Mononuclear cell (primary cell): Measurements from ENCODE around the gene FOSL1. TPM values are rescaled to one million over a fixed set of nuclear protein-coding genes. Genes with fewer than 3 reads are reported as not detected.

Source experiments
- H3K27me3 ChIP-seq: 2 replicates; pipeline ENCODE4 v1.6.0; 2011; ENCODE audit warnings: low read length, control low read depth; ENCODE audit not compliant: insufficient read depth
- H3K4me1 ChIP-seq: 2 replicates; pipeline ENCODE4 v1.5.1; 2011; ENCODE audit warnings: mild to moderate bottlenecking, low read length, control low read depth; ENCODE audit not compliant: insufficient read depth
- H3K4me3 ChIP-seq: 2 replicates; pipeline ENCODE4 v1.5.1; 2011; ENCODE audit warnings: mild to moderate bottlenecking, low read length, moderate library complexity
- H3K9me3 ChIP-seq: 2 replicates; pipeline ENCODE4 v1.5.1; 2011; ENCODE audit warnings: low read depth, mild to moderate bottlenecking, control low read depth, low read length
- total RNA-seq: library from RNA; depleted of rRNA; stranded (reverse); fragments of >200 nt; gene quantifications from one replicate; pipeline ENCODE4 v1.2.3, GENCODE V29; 2012

The FOSL1 gene
- total RNA-seq, 1 donor: 4.0 TPM

- H3K27me3 ChIP-seq: no peaks in the 10 kb centered on the region
- H3K4me1 ChIP-seq: peaks cover 52% of the 10 kb centered on the region
- no peaks in the 10 kb centered on the region for H3K9me3 ChIP-seq
- H3K4me3 ChIP-seq: peak overlapping the region; percentile 94
Measured at GRCh38 chr11:65859812-65860277, 40.3 kb downstream of the FOSL1 start.

DNA sequence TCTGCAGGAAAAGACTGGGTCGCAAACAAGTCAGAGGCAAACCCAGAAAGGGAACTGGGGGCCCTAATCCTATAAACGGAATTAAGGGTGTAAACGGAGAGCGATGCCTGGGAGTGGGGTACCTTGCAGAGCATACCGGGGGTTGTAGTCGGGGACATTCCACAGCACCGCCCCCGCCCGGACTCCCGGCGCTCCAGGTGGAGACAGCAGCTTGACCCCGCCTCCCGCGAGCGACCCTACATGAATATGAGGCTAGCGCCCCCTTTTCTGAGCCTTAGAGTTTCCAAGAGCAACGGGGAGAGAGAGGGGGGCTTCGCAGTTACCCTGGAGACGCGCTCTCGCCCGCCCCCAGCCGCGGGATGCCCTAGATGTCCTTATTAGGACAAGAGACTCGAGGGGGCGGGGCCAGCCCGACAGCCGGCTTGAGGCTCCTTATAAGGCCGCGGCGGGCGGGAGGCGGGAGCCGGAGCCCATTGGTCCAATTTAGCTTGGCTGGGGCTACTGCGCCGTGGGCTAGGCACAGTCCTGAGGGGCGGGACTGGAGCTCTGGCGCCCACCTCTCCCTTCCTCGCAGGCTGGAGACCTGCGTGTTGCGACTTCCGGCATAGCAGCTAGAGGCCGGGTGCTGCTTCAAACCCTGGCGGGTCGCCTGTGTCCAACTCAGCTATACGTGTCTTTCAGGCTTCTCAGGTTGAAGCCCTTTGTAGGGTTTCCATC, 40.9 kb downstream of the FOSL1 start:
- Histone ChIP-seq H3K9me3 (no peaks in the 10 kb centered on the region), H3K4me3 (peak overlapping the region; percentile 94), H3K4me1 (peaks cover 52% of the 10 kb centered on the region), H3K27me3 (no peaks in the 10 kb centered on the region)

- no peaks in the 10 kb centered on the region for H3K27me3 ChIP-seq
- H3K4me1 ChIP-seq: peaks cover 56% of the 10 kb centered on the region
- peak overlapping the region; percentile 94 for H3K4me3 ChIP-seq
- H3K9me3 ChIP-seq: no peaks in the 10 kb centered on the region
Measured at GRCh38 chr11:65858681-65859087, 41.5 kb downstream of the FOSL1 start.

DNA sequence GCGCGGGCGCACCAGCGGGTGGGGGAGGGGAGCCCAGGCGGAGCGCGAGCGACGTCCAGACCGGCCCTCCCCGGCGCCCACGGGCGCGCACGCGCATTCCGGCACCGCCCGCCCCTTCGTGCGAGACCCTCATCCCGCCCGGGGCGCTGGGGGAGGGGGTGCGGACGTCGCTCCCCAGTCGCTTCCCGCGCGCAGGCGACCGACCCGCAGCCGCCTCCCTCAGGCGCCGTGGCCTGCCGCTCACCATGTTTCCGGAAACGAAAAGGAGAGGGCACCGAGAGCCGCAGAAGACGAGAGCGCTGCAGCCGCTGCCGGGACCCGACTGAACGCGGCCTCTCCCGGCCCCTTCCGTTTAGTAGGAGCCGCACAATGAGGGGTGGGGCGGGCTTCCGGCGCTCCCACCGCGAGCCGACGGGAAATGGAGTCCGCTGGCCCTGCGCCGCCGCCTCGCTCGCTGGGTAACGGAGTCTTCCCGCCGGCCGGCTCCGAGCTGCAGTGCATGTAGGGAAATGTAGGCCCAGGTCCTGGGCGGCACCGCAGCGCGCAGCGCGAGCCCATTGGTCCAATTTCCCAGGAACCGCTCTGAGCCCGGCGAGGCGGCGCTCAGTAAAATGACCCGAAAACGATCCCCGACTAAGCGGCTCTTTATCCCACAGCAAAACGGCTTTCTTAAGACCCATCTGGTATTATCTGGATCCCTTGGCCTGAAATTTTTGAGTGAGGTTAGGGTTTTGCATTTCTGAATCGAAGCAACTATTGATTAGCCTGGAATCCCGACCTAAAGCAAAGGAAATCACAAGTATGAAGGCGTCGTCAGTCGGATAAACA, 42.1 kb downstream of the FOSL1 start, which contains the start of gene CFL1:
CFL1 (minus strand) TSS at position 328 of the 828 bp plus-strand sequence; CDS start at position 247, 81 bp downstream.
- Histone ChIP-seq H3K9me3 (no peaks in the 10 kb centered on the region), H3K4me1 (peaks cover 56% of the 10 kb centered on the region), H3K4me3 (peak within 1 kb of the TSS; percentile 94)

DNA sequence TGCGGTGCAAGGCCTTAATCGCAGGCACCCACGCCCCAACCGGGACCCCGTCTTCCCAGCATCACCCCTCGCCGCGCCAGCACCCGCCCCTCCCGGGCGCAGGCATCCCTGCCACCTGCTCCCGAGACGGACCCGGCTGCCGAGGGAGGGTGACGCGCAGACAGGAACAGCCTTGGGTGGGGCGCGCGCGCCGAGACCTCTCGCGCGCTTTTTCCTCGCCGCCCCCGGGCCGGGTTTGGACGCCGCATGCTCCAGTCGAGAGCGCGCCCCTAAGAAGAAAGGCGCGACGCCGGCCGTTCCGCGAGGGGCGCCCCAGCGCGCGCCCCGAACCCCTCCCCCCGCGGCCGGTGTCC, 42.7 kb downstream of the FOSL1 start:
- H3K4me3 ChIP-seq: peak overlapping the region; percentile 94
- H3K9me3 ChIP-seq: no peaks in the 10 kb centered on the region
- no peaks in the 10 kb centered on the region for H3K27me3 ChIP-seq
- peaks cover 56% of the 10 kb centered on the region for H3K4me1 ChIP-seq

More for the DNA sequence above, 42.1 kb downstream of the FOSL1 start, which contains the start of gene CFL1:
- no peaks in the 10 kb centered on the region for H3K27me3 ChIP-seq

DNA sequence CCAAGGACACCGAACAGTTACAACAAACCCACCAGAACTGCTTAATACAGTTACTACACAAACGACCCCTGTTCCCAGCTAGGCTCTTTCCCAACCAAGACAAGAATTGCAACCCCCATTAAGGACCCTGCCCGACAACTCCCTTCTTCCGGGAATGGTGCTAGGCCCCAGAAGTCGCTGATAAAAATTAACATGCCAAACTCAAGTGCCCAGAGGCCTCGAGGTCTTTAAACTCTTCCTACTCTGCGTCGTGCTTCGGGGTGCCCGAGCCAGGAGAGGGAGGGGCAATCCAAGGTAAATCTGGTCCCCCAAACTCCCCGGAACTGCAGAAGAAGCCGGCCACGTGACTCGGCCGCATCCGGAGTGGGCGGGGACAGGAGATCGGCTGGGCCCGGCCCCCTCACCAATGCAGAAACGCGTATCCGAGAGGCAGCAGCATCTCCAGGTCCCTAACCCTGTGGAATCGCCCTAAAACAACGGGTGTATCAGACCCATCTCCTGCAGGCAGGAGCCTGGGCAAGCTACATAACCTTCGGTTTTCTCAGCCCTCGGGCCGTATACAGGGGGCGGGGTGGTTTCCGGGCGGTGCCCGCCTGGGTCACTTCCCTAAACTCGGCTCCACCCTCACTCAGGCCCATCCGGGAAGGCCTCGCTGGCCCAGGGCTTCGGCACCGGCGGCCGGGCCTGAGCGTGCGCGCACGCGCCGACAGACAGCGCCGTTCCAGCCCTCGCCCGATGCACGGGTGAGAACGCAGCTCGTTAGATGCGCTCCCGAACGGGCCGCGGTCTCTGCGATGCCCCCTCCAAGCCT, 43.3 kb downstream of the FOSL1 start:
- peak overlapping the region; percentile 94 for H3K4me3 ChIP-seq
- no peaks in the 10 kb centered on the region for H3K9me3 ChIP-seq
- H3K4me1 ChIP-seq: peaks cover 50% of the 10 kb centered on the region
- H3K27me3 ChIP-seq: no peaks in the 10 kb centered on the region

DNA sequence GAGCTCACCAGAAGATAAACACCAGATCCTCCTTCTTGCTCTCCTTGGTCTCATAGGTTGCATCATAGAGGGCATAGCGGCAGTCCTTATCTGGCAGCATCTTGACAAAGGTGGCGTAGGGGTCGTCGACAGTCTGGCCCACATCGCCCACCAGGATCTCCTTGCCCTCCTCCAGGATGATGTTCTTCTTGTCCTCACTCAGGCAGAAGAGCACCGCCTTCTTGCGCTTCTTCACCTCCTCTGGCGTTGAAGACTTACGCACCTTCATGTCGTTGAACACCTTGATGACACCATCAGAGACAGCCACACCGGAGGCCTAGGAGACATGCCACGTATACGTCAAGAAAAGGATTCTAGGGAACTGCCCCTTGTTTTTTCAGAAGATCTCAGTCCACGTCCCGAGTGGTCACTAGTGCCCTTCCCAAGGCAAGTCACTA, 44.2 kb downstream of the FOSL1 start:
- peak overlapping the region; percentile 94 for H3K4me3 ChIP-seq
- H3K9me3 ChIP-seq: no peaks in the 10 kb centered on the region
- H3K4me1 ChIP-seq: peaks cover 41% of the 10 kb centered on the region
- H3K27me3 ChIP-seq: no peaks in the 10 kb centered on the region

DNA sequence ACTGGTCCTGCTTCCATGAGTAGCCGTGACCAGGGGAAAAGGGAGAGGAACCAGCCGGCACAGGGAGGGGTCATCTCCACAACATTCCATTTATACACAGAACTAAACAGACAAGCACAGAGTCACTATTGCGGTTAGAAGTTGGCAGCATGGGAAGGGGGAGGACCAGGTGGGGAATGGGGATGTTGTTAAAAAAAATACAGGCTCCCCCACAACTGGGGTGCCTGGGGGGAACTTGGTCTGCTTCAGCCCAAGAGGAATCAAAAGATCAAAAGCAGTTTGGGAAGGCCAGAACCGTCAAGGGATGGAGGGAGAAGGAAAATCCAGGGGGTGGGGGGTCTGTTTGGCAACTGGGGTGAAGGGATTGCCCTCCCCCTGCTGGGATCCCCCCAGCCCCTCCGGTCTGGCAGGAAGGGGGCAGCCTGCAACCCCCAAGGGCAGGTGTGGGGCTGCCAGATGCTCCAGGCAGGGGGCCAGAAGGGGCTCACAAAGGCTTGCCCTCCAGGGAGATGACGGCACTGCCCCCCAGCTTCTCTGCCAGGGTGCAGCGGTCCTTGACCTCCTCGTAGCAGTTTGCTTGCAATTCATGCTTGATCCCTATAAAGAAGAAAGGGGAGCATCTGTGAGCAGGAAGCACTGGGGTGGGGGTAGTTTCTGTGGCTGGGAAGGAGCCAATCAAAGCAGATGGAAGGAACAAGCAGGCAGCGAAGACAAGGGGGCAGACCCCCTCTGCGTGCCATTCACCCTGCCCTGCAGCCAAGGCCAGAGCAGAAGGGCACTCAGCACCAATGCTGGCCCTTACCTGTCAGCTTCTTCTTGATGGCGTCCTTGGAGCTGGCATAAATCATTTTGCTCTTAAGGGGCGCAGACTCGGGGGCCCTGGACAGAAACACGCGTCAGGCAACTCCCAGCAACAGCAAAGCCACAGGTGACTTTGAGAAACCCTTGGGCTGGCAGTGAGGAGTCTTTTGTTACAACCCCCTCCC, 45.0 kb downstream of the FOSL1 start:
- H3K4me1 ChIP-seq: peaks cover 39% of the 10 kb centered on the region
- H3K4me3 ChIP-seq: no peak overlapping the region
- no peaks in the 10 kb centered on the region for H3K27me3 ChIP-seq
- H3K9me3 ChIP-seq: no peaks in the 10 kb centered on the region

GRCh38 chr11:65854161-65854592, 46.0 kb downstream of the FOSL1 start:
- Histone ChIP-seq H3K9me3 (no peaks in the 10 kb centered on the region), H3K27me3 (no peaks in the 10 kb centered on the region), H3K4me1 (peaks cover 30% of the 10 kb centered on the region), H3K4me3 (no peak overlapping the region)

DNA sequence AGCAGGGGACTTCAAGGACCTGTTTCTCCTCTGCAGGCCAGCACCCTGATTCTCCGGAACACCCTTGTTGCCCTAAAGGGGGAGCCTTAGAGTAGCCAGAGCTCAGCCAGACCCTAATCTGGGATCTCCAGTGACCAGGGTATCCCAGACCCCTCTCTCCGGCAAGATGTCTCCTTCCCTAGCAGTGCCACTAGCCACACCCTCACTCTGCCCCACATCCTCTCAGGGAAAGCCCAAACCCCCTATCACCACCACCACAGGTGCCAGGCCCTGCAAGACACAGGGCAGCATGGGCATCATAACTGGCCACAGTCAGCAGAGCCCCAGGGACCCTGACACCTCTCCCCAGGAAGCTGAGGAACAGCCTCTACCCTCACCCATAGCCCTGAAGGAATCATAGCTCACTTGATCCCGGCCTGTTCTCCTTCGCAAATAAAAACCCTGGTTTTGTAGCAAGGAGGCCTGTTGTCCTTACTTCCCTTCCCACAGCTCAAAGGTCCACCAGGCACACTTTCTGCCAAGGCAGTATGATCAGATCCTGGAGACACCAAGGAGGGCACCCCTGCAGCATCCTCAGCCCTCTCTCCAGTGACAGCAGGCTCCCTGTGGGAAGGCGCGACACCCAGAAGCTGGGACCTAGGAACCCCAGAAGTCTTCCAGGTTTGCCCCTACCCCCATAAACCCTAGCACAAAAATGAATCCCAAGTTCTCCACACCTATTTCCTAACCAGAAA, 46.8 kb downstream of the FOSL1 start:
- H3K27me3 ChIP-seq: no peaks in the 10 kb centered on the region
- no peaks in the 10 kb centered on the region for H3K9me3 ChIP-seq

GRCh38 chr11:65852508-65853245, 47.5 kb downstream of the FOSL1 start:
- no peaks in the 10 kb centered on the region for H3K9me3 ChIP-seq
- no peak overlapping the region for H3K4me3 ChIP-seq
- H3K4me1 ChIP-seq: peaks cover 20% of the 10 kb centered on the region
- no peaks in the 10 kb centered on the region for H3K27me3 ChIP-seq

More for the DNA sequence above, 46.8 kb downstream of the FOSL1 start:
- Histone ChIP-seq H3K4me1 (peaks cover 22% of the 10 kb centered on the region), H3K4me3 (no peak overlapping the region)

GRCh38 chr11:65851811-65852507, 48.2 kb downstream of the FOSL1 start:
- H3K4me3 ChIP-seq: no peak overlapping the region
- H3K4me1 ChIP-seq: peaks cover 20% of the 10 kb centered on the region
- H3K27me3 ChIP-seq: no peaks in the 10 kb centered on the region
- H3K9me3 ChIP-seq: no peaks in the 10 kb centered on the region
